ENCODE data around the gene LRRC66.

LRRC66 gene

GRCh38 chr4:52019936-52020657 lies at the start of gene LRRC66:
Gene LRRC66 (minus strand): TSS chr4:52020363. CDS start chr4:52017613, 2,750 bp downstream.
- DNase-seq, result peak in 1 of 2 experiments; percentile 26

GRCh38 chr4:52069571-52069970 lies 49.4 kb upstream of the LRRC66 start:
- no peak for DNase-seq

- peak; percentile 75 to 77 for DNase-seq
Measured at GRCh38 chr4:52059372-52059771, 39.2 kb upstream of the LRRC66 start.

GRCh38 chr4:52058275-52058674 lies 38.1 kb upstream of the LRRC66 start:
- DNase-seq, result no peak

- DNase-seq, result no peak
Measured at GRCh38 chr4:52057196-52057595, 37.0 kb upstream of the LRRC66 start.

- no peak for DNase-seq
Measured at GRCh38 chr4:52054254-52054653, 34.1 kb upstream of the LRRC66 start.

GRCh38 chr4:52052475-52052780 lies 32.3 kb upstream of the LRRC66 start:
- no peak for DNase-seq

- DNase-seq, result no peak
Measured at GRCh38 chr4:52051615-52052474, 31.7 kb upstream of the LRRC66 start.

GRCh38 chr4:52051213-52051614 lies 31.1 kb upstream of the LRRC66 start, which contains the start of gene SPATA18:
Gene SPATA18 (plus strand): TSS chr4:52051304. CDS start chr4:52051705, 401 bp downstream.
- no peak for DNase-seq

- DNase-seq, result no peak
Measured at GRCh38 chr4:52049266-52049665, 29.1 kb upstream of the LRRC66 start.

GRCh38 chr4:52045028-52045427 lies 24.9 kb upstream of the LRRC66 start:
- no peak for DNase-seq

GRCh38 chr4:52038103-52038912 lies 18.1 kb upstream of the LRRC66 start, which contains the start of gene SGCB:
Gene SGCB (minus strand): TSS chr4:52038299. CDS start chr4:52038259, 40 bp downstream.
- DNase-seq, result peak; percentile 60 to 61

GRCh38 chr4:52037689-52038102 lies 17.5 kb upstream of the LRRC66 start:
- DNase-seq, result peak; percentile 28 to 35

- no peak for DNase-seq
Measured at GRCh38 chr4:52036886-52037530, 16.8 kb upstream of the LRRC66 start.

GRCh38 chr4:52035190-52035589 lies 15.0 kb upstream of the LRRC66 start:
- DNase-seq, result no peak

- peak; percentile 74 to 86 for DNase-seq
Measured at GRCh38 chr4:52032005-52032404, 11.8 kb upstream of the LRRC66 start.

GRCh38 chr4:52028970-52029369 lies 8.8 kb upstream of the LRRC66 start:
- no peak for DNase-seq

- no peak for DNase-seq
Measured at GRCh38 chr4:52017814-52018213, 2.3 kb downstream of the LRRC66 start.

GRCh38 chr4:52016981-52017380 lies 3.2 kb downstream of the LRRC66 start:
- no peak for DNase-seq

- peak; percentile 87 to 95 for DNase-seq
Measured at GRCh38 chr4:52015366-52015765, 4.8 kb downstream of the LRRC66 start.

GRCh38 chr4:52014903-52015302 lies 5.3 kb downstream of the LRRC66 start:
- peak; percentile 91 to 97 for DNase-seq

- DNase-seq, result no peak
Measured at GRCh38 chr4:52012651-52013050, 7.5 kb downstream of the LRRC66 start.

GRCh38 chr4:52010986-52011385 lies 9.2 kb downstream of the LRRC66 start:
- DNase-seq, result no peak

Measured in Kasumi-1 (cell line).